Measurements from ENCODE around the gene SLC7A6.

- TF ChIP-seq CTCF (IDR thresholded peaks at IDR 0.05) (no peak), EP300 (IDR thresholded peaks at IDR 0.05) (no peak), JUN (IDR thresholded peaks at IDR 0.05) (no peak), ZNF302 (CRISPR knock-in tag; IDR thresholded peaks at IDR 0.05) (no peak), MAFK (IDR thresholded peaks at IDR 0.05; ENCODE audit: partially characterized antibody) (no peak), KDM1A (IDR thresholded peaks at IDR 0.05; ENCODE audit: low read depth) (no peak), MAX (IDR thresholded peaks at IDR 0.05) (no peak)
Measured at GRCh38 chr16:68276223-68276622, 11.9 kb downstream of the SLC7A6 start.
